Measurements from ENCODE around the gene PCBD1. TPM values are rescaled to one million over a fixed set of nuclear protein-coding genes. Genes with fewer than 3 reads are reported as not detected.
A peak's percentile ranks its signal among the peaks of the same experiment; 100 is the strongest.

PCBD1 gene
- total RNA-seq, 1 donor from 2014 or later = 54.6 TPM

GRCh38 chr10:70925377-70926225, 37.2 kb upstream of the PCBD1 start:
- Mint-ChIP-seq H3K4me1 (ENCODE audit: low read depth, unreplicated experiment) (peaks cover 6% of the 10 kb centered on the region), H3K27me3 (ENCODE audit: low read depth, unreplicated experiment) (peaks cover 64% of the 10 kb centered on the region), H3K36me3 (ENCODE audit: low read depth, unreplicated experiment) (no peaks in the 10 kb centered on the region), H3K4me3 (ENCODE audit: unreplicated experiment) (peak overlapping the region; percentile 11), H3K27ac (ENCODE audit: unreplicated experiment) (no peak overlapping the region), H3K9me3 (ENCODE audit: unreplicated experiment) (no peaks in the 10 kb centered on the region)
- no peak for TF ChIP-seq EZH2 (IDR thresholded peaks at IDR 0.05; ENCODE audit: insufficient read depth, low read length)
- TF ChIP-seq CTCF (IDR thresholded peaks at IDR 0.05; ENCODE audit: insufficient read depth, low read depth, low read length) = peak; percentile 66
- H3K9ac ChIP-seq (ENCODE audit: low read length) = no peak overlapping the region
- H2AFZ ChIP-seq (ENCODE audit: low read depth, low read length) = no peak overlapping the region
- H3K27me3 ChIP-seq (ENCODE audit: insufficient read depth, low read length) = peaks cover 18% of the 10 kb centered on the region
- H3K36me3 ChIP-seq (ENCODE audit: insufficient read depth, low read length) = no peaks in the 10 kb centered on the region
- H3K4me1 ChIP-seq (ENCODE audit: insufficient read depth, low read length) = peaks cover 15% of the 10 kb centered on the region
- H4K20me1 ChIP-seq (ENCODE audit: insufficient read depth, low read length) = peaks cover 2% of the 10 kb centered on the region
- no peak overlapping the region for H3K4me3 ChIP-seq (ENCODE audit: insufficient read depth, low read depth, low read length)
- FAIRE-seq (no peak), DNase-seq (ENCODE audit: low read depth) (no peak)
- H3K9me3 ChIP-seq (ENCODE audit: insufficient read depth, low read depth, low read length) = no peaks in the 10 kb centered on the region
- no peaks in the 10 kb centered on the region for H3K79me2 ChIP-seq (ENCODE audit: insufficient read depth, low read length)
- no peak overlapping the region for H3K27ac ChIP-seq (ENCODE audit: low read depth, low read length)
- H3K4me2 ChIP-seq (ENCODE audit: low read length) = no peak overlapping the region

GRCh38 chr10:70923696-70924095, 35.3 kb upstream of the PCBD1 start:
- no peak overlapping the region for H3K27ac Mint-ChIP-seq (ENCODE audit: unreplicated experiment)
- no peak overlapping the region for H3K4me3 Mint-ChIP-seq (ENCODE audit: unreplicated experiment)
- TF ChIP-seq EZH2 (IDR thresholded peaks at IDR 0.05; ENCODE audit: insufficient read depth, low read length) = no peak
- TF ChIP-seq CTCF (IDR thresholded peaks at IDR 0.05; ENCODE audit: insufficient read depth, low read depth, low read length) = no peak

GRCh38 chr10:70921285-70921684, 32.9 kb upstream of the PCBD1 start:
- H3K4me3 Mint-ChIP-seq (ENCODE audit: unreplicated experiment) = no peak overlapping the region
- Histone ChIP-seq H3K4me2 (ENCODE audit: low read length) (no peak overlapping the region), H3K36me3 (ENCODE audit: insufficient read depth, low read length) (no peaks in the 10 kb centered on the region), H3K27me3 (ENCODE audit: insufficient read depth, low read length) (peaks cover 30% of the 10 kb centered on the region), H3K79me2 (ENCODE audit: insufficient read depth, low read length) (no peaks in the 10 kb centered on the region), H2AFZ (ENCODE audit: low read depth, low read length) (no peak overlapping the region), H3K9me3 (ENCODE audit: insufficient read depth, low read depth, low read length) (no peaks in the 10 kb centered on the region), H3K4me3 (ENCODE audit: insufficient read depth, low read depth, low read length) (no peak overlapping the region), H3K27ac (ENCODE audit: low read depth, low read length) (no peak overlapping the region), H3K9ac (ENCODE audit: low read length) (no peak overlapping the region), H3K4me1 (ENCODE audit: insufficient read depth, low read length) (peaks cover under 1% of the 10 kb centered on the region), H4K20me1 (ENCODE audit: insufficient read depth, low read length) (no peaks in the 10 kb centered on the region)
- peaks cover 65% of the 10 kb centered on the region for H3K27me3 Mint-ChIP-seq (ENCODE audit: low read depth, unreplicated experiment)
- H3K4me1 Mint-ChIP-seq (ENCODE audit: low read depth, unreplicated experiment) = peaks cover 1% of the 10 kb centered on the region
- H3K9me3 Mint-ChIP-seq (ENCODE audit: unreplicated experiment) = no peaks in the 10 kb centered on the region
- no peak for TF ChIP-seq EZH2 (IDR thresholded peaks at IDR 0.05; ENCODE audit: insufficient read depth, low read length)
- TF ChIP-seq CTCF (IDR thresholded peaks at IDR 0.05; ENCODE audit: insufficient read depth, low read depth, low read length) = no peak
- no peak for DNase-seq (ENCODE audit: low read depth)
- no peak overlapping the region for H3K27ac Mint-ChIP-seq (ENCODE audit: unreplicated experiment)
- H3K36me3 Mint-ChIP-seq (ENCODE audit: low read depth, unreplicated experiment) = no peaks in the 10 kb centered on the region
- no peak for FAIRE-seq

More at GRCh38 chr10:70923696-70924095, 35.3 kb upstream of the PCBD1 start:
- DNase-seq (ENCODE audit: low read depth) = no peak
- Histone ChIP-seq H4K20me1 (ENCODE audit: insufficient read depth, low read length) (no peaks in the 10 kb centered on the region), H3K9ac (ENCODE audit: low read length) (no peak overlapping the region), H3K36me3 (ENCODE audit: insufficient read depth, low read length) (no peaks in the 10 kb centered on the region), H3K79me2 (ENCODE audit: insufficient read depth, low read length) (no peaks in the 10 kb centered on the region), H3K4me3 (ENCODE audit: insufficient read depth, low read depth, low read length) (no peak overlapping the region), H2AFZ (ENCODE audit: low read depth, low read length) (no peak overlapping the region), H3K27me3 (ENCODE audit: insufficient read depth, low read length) (peaks cover 14% of the 10 kb centered on the region), H3K4me1 (ENCODE audit: insufficient read depth, low read length) (peaks cover 15% of the 10 kb centered on the region), H3K27ac (ENCODE audit: low read depth, low read length) (no peak overlapping the region), H3K9me3 (ENCODE audit: insufficient read depth, low read depth, low read length) (no peaks in the 10 kb centered on the region), H3K4me2 (ENCODE audit: low read length) (no peak overlapping the region)
- FAIRE-seq = no peak
- Mint-ChIP-seq H3K27me3 (ENCODE audit: low read depth, unreplicated experiment) (peaks cover 65% of the 10 kb centered on the region), H3K4me1 (ENCODE audit: low read depth, unreplicated experiment) (peaks cover 7% of the 10 kb centered on the region), H3K36me3 (ENCODE audit: low read depth, unreplicated experiment) (no peaks in the 10 kb centered on the region), H3K9me3 (ENCODE audit: unreplicated experiment) (no peaks in the 10 kb centered on the region)
